NCI-H1092 treated with DMSO at 0.1 percent for 48 hours (cell line): ENCODE results near the gene MAMDC2.
A peak's percentile ranks its signal among the peaks of the same experiment; 100 is the strongest.
"Not testable (repeated sequence)": the region's sequence is repeated elsewhere in the genome, so short reads cannot be mapped to it uniquely, and the experiment has no call there.

ENCODE experiments used
- DNase-seq: peaks from one replicate; lab custom pipeline; 2025; lab: John Stamatoyannopoulos, UW

MAMDC2 gene

DNA sequence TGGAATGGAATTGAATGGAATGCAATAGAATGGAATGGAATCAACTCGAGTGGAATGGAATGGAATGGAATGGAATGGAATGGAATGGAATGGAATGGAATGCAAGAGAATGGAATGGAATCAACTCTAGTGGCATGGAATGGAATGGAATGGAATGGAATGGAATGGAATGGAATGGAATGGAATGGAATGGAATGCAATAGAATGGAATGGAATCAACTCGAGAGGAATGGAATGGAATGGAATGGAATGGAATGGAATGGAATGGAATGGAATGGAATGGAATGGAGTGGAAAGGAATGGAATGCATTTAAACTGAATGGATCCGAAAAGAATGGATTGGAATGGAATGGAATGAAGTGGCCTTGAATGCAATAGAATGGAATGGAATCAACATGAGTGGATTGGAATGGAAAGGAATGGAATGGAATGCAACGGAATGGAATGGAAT, 5.5 kb upstream of the MAMDC2 start:
- not testable (repeated sequence) for DNase-seq

DNA sequence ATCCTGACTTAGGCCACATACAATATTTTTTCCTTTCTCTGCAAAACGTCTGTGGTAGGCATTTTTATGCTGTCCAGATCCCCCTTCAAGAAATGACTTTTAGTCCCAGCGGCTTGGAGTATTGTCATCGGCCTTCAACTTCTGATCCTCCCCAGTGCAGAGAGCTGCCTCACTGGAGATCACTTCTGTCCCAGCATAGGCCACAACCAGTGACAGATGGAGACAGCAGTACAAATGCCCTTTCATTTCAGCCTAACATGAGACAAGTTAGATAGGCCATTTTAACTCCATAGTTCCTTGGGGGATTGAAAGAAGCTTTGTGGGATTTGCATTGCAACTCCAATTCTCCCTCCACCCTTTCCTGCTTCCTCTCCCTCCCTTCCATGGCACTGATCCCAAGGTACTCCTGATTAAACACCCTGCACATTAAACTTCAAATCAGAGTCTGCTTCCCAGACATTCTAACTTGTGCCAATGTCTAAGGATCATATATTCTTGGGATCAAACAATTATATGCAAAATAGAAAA, 3.2 kb upstream of the MAMDC2 start:
- DNase-seq: no peak

DNA sequence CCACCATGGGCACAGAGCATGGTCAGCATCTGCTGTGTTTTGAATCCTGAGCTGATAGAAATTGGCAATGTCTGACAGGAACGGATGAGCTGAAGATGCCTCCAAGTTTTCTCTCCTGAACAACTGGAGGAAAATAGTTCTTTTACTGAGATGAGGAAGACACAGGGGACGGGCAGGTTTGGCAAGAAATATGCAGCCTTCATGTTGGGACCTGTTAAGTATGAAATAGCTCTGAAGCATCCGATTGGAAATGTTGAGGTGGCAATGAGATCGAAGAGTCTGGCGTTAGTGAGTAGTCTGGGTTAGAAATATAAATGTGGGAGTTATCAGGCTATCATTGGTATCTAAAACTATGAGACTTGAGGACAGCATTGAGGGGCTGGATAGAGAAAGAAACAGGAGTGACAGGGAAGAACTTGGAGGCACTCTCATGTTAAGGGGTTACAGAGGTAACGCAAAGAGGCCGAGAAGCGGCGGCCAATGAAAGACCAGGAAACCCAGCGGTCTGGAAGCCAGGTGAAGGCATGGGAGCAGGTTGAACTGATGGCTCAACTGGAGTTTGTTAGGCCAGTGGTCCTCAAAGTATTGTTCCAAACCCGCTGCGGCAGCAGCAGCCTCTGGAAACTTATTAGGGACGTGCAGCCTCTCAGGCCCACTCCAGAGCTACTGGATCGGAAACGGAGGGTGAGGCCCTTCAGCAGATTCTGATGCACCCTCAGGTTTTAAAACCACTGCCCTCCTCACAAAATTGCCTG, 1.0 kb upstream of the MAMDC2 start:
- no peak for DNase-seq

DNA sequence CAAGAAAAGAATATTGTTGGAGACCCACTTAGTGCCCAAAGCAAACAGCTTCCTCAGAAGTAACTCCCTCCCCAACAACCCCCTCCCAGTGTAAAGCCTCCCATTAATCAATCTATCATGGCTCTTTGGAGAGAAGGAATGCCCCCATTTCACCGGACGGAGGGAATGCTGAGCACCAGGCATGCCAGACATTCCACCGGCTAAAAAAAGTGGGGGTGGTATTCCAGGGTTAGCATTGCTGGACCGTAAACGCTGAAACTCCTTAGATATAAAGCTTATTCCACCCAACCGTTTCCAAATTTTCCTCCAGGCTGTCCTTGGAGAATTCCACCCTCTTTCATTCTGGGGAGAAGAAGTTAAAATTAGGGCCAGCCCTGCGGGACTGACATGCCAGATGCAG, 363 bp upstream of the MAMDC2 start:
- DNase-seq: no peak

DNA sequence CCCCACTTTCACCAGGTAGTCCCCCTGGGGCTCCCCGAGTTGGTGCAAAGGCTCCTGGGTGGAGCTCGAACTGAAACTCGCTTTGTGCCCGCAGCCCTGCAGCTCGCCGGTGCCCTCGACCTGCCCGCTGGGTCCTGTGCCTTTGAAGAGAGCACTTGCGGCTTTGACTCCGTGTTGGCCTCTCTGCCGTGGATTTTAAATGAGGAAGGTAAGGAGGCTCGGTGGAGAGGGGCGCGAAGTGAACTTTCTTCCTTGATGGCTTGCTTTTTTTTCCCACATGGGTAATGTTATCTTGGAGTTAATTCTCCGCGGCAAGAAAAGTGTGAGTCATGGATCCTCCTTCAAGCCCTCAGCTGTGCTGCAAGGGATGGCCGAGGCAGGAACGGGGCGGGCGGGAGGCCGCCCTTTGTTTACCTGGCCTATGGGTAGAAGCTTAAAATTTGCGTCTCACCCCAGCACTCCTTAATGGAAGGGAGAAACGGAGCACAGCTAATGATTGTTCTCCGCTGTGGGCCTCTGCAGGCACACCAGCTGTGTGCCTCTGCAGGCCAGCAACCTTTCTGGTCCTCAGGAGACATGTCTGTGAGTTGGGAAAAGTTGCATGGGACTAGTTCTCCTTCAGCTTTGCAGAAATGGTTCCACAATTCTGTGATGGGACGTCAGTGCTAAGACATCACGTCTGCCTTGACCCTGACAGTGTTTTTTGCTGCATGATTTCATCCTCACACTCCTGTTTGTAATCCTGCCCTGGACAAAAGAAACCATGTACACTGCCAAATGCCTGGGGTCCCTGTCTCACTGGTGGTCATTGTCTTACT, 1.1 kb downstream of the MAMDC2 start:
- DNase-seq: no peak

DNA sequence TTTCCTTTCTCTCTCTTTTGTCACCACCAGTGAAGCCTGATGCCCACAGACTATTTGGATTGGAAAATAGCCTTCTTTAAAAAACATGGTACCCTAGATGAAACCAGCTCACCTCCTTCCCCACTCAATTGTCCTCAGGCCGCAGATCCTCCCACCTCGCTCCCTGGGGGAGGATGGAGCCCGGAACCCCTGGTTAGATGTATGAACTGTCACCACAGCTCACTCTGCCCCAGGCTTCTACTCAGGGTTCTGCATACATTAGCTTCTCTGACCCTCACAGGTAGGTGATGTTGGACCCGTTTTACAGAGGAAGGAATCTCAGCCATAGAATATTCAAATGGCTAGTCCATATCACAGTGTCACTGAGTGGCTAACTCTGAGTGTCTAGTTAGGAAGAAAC, 1.8 kb downstream of the MAMDC2 start:
- DNase-seq: no peak

DNA sequence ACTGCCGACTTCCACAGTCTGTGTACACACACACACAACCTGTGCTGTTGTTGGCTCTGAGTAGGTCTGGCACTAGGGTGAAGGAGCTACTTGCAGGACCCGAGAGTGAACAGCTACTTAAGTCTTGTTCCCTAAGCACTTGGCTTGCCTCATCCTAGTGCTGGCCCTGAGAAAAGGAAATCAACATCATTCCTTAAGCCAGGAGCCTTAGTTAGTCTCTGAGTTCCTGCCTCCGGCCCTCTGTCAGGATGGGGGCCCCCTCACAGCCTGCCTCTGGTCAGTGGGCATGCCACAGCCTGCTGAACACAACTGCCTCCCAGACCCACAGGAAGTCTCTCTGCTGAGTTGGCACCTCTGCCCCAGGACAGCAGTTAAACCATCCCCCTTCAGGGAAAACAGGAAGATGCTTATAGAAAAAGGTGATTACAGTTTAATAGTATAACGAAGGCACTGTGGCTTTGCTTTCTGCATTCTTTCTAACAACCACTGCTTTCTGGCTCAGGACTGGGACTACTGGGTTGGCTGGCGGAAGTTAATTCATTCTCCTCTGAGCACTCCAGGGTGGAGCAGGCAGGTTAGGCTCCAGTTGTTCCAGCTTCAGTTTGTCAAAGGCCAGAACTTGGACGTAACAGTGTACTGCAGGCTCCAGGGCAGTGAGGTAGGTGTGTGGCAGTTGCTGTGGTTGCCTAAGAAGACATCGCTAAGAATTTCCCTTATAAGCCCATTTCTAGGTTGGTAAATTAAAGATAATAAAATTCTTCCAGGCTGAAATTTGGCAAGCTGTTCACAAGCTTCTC, 2.8 kb downstream of the MAMDC2 start:
- DNase-seq: no peak

DNA sequence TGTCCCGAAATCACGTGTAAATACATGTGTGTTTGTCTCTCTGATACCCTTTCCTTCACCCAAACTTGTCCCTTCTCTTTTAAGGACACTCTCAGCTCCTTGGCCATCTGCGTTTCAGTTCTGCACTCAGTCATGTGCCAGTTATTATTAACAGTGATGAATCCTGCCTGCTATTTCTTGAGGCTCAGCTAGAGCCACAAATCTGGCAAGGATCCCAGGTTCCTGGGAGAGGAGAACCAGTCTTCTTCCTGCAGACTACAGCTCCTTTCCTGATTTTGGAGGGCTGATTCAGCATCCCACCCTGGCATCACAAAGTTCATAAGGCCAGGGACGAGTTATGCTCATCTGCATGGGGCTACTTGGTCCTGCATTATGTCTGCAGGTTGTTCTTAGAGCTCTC, 5.6 kb downstream of the MAMDC2 start:
- DNase-seq: no peak

DNA sequence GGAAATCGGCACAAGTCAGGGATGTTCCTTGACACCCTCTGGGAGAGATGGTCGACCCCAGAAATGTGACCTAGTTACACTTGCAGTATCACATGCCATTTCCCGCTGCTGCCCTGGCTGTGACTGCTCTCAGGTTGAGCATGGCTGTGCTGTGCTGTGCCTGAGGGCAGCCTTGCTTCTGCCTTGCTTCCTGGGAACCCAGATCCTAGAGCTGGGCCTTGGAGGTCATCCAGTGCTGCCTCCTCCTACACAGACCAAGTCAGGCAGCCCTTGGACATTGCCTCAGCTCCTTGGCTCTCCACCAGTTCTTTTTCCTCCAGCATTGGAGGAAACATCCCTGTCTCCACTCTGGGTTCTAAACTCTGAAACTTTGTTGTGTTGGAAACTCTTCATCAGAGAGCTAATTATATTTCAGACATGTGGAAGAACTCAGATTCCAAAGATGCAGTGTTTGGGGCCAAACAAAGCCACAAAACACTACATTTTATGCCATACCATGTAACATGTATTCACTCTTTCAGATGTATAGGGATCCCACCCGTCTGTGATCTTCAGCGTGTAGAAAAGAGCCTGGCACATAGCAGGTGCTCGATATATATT, 6.1 kb downstream of the MAMDC2 start:
- DNase-seq: no peak

DNA sequence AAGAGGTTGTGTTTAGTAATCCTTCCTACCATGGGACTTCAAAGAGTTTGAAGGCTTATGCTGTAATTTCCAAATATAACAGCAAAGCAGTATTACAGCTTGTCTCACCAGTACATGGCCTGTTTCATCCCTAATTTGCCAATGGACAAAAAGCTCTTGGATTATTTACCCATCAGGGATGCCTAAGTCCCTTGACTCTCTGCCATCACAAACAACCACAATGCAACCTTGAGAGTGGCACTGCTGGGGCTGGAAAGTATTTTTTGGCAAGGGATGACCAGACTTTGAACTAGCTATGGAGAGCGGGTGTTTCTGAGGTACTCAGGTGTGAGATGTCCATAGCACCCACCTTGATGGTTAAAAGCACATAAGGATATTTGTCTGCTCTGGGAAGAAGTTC, 9.1 kb downstream of the MAMDC2 start:
- no peak for DNase-seq

DNA sequence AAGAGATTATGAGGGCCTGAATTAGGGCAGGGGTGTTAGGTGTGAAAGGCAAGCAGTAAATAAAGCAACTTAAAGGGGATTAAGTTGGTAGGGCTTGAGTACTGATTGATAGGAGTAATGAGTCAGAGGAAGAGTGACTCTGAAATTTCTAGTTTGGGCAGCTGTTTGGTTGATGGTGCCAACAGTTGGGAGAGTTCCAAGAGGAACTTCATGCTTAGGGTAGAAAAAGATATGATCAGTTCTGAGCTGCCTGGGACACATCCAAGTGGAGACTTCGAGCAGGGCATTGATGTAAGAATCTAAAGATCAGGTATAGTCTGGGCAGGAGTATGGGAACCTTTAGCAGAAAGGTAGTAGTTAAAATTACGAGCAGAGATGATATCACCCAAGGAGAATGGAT, 10.2 kb downstream of the MAMDC2 start:
- DNase-seq: peak; percentile 41

DNA sequence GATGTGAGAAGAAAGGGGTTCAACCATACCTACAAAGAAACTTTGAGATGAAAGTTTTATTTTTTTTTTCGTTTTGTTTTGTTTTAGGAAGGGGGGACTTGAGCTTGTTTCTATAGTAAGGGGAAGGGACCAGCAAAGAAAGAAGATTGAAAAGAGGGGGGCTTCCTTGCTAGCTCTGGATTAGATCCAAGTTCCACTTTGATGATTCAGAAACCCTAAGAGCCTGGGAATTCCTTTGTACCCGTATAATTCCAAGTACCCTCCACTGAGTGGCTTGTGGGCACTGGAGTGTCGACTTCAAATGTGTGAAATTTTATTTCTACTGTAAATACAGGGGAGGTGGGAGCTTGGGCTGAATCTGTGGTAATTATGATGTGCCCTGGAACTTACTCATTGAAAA, 10.9 kb downstream of the MAMDC2 start:
- no peak for DNase-seq

DNA sequence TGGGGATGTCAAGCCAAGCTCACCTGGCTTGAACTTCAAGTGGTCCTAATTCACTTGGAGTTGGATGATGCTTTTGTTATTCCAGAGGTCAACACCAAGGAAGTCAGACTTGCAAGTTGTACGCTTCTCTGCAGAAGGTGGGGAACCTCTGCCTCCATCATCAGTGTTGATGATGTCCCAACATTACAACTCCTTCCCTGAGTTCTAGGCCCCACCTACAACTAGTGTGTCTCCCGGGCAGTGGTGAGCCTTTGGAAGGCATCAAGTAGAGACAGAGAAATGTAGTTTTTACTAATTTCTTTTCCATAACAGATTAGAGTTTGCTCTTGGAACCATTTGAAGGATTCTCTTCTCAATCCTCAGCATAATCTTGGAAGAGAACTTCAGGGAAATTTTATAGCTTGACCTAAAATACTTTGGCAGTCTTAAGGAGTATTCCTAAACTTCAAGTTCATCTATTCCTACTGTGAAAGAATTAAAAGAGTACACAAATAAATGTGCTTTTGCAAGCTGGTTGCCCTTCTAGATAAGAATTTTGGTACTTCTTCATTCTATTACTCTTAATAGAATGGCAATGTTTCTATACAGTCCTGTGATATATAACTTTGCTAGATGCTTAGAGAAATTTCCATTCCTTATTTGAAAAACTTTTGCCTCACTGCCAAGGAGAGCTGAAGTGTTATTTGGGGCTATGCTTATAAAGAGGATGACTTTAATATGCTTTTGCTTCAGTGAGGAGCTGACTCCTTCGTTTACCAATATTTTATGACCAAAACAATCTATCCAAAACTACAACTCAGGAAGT, 12.0 kb downstream of the MAMDC2 start:
- no peak for DNase-seq

DNA sequence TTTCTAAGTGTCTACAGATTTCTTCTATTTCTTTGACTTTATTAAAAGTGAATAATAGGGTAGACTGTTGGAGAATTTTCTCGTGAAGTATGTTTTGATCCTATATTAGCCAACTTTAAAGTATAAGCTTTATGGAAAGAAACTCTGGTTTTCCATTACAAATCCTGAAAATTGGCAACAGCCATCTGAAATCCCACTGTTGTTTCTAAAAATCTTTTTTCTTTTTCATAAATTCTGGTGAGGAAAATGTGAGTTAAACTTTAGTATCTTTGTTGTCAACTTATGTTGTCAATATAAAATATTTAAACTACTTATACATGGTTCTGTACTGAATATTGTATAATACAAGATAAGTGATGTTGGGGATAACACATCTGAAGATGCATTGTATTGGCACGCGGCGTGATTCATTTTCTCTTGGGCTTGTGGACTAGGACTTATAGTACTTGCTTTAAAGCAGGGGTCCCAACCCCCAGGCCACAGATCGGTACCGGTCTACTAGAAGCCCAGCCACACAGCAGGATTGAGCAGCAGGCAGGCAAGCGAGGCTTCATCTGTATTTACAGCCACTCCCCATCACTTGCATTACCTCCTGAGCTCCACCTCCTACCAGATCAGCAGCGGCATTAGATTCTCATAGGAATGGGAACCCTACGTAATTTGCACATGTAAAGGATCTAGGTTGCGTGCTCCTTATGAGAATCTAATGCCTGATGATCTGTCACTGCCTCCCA, 12.7 kb downstream of the MAMDC2 start:
- no peak for DNase-seq

DNA sequence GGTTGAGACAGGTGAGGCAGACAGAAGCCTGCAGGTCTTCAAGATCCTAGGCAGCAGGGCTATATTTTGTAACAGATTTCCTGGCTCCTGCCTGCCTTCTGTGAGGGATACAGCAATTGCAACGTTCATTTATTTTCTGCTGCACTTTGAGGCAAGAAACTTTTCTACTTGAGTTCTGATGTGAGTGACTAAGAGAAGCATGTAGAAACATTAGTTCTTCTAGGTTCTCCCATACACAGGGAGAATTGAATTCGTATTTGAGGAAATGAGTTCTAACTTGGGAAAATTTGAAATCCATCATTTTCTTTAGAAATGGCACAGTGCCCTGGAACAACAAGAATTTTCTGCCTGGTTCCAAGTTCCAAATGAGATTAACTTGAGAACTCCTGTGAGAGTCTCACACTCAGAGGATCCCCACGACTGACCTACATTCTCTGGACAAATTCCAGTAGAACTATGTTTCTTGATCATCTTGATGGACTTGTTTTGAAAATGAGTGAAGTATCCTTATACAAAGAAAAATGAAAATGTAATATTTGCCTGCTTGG, 15.0 kb downstream of the MAMDC2 start:
- DNase-seq: no peak

DNA sequence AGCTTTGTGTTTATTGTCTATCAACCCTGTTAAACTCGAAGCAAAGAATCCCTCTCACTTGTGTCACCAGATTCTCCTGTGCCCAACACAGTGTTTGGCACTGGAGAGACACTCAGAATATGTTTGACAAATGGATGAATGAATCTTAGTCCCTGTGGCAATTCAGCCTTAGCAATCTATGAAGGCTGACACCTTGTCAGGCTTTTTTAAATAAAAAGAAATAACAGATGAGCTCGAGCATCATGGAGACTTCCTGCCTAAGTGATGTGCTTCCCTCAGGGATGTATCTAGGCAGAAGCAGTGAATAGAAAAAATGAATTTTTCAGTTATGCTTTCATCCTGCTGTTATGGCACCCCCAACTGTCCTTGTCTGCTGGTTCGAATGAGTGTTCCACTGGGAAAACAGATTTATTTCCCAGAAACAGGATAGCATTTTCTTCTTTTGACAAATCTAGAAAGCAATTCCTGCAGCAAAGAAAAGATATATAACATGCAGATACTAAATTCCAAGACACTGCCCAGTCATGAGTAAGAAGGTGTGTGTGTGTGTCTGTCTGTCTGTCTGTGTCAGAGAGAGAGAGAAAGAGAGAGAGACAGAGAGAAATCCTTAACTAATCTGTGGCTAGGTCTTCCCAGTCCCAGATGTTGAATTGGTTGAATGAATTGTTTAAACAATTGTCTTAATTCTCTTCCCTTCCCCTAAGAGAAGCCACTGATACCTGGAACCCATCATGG, 16.7 kb downstream of the MAMDC2 start:
- DNase-seq: no peak

DNA sequence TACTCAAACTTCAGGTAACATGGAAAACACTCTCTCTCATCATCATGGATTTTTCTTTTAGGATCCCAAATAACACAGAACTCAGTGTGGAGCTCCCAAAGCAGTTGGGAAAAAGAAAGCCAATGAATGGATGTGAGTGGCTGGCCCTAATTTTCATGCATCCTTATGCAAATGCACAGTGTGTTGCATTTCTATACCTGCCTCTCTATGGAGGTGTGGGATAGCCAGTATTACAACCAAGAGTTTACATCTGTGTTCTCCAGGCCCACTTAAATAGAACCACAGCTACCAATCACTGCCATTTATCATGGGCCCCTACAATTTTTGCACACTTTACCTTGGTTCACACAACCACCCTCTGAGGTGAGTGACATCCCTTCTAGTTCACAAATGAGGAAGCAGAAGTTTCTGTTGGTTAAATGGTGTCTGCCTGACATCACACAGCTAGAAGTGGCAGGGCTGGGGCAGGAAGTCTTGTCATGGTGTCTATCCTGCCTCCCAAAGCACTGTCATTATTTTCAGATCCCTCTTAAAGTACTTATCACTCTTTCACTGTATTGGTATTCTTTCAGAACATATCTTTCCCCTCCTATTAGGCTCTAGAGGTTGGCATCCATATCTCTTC, 17.3 kb downstream of the MAMDC2 start:
- DNase-seq: no peak

DNA sequence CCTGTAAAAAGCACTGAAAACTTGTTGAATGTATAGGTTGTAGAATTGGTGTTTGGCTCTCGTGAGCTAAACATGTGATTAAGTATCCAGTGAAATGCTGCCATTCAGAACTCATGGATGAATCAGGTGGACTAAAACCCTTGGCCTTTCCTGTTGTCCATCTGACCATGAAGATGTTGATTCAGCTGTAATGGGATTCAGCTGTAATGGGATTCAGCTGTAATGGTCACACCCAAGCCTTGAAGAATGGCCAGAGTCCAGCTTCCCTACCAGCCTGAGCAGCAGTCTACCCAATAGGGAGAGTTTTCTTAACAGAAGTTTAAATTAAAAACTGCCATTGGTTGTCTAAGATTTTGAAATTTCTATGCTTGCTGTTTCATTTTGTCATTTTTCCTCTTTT, 18.1 kb downstream of the MAMDC2 start:
- no peak for DNase-seq

DNA sequence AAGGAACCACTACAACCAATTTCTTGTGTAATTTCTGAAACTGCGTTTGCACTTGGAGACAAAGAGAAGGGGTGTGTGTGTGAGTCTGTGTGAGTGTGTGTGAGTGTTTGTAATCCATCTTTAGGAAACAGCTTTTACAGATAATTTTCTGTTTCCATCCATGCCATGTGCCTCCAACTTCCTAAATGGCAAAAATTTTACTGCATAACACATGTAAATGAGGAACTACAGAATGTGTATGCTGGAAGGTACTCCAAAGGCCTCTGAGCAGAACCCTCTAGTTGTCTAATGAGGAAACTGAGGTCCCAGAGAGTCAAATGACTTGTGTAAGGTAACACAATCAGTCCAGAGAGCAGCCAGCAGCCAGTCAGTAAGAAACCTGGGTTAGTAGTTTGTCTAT, 20.8 kb downstream of the MAMDC2 start:
- no peak for DNase-seq
